Posterior cingulate gyrus (tissue), 11 donors: ENCODE results near the gene SERPINA4.
"Not testable (repeated sequence)": the region's sequence is repeated elsewhere in the genome, so short reads cannot be mapped to it uniquely, and the experiment has no call there.

Experiments
- DNase-seq, 10 donors: peaks; one replicate each; pipeline versions ENCODE4 v3.0.0 to v3.0.0-alpha.2; 2020 to 2021; ENCODE audit warnings: mixed read lengths in 3 of 10
- intact Hi-C: fragments of 100-400 bp; cut with DNase I; formaldehyde crosslinking; loops from one replicate; pipeline ENCODE4 v1.15.1; 2023

The SERPINA4 gene

GRCh38 chr14:94584591-94585280 is 23.5 kb downstream of the SERPINA4 start:
- DNase-seq = no peak

DNA sequence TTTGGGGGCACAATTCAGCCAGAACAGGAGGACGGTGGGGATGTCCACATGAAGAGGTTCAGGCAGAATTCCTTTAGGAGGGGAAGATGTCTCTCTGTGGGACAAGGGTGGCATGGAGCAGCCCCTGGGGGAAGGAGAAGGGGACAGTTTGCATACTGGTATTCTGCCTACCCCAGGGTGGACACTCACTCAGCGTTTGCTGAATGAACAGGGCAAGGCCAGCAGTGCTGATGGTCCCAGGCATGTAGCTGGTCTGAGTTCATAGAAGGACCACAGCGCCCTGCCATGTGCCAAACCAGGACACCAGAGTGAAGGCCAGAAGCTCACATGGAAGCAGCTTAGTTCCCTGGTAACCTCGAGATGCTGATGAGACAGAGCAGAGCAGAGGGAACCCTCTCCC is 25.4 kb downstream of the SERPINA4 start:
- DNase-seq = peak in 1 of 10 donors; percentile 9
- intact Hi-C loops = no loop called here

More at GRCh38 chr14:94584591-94585280, 23.5 kb downstream of the SERPINA4 start:
- intact Hi-C loops = no loop called here

DNA sequence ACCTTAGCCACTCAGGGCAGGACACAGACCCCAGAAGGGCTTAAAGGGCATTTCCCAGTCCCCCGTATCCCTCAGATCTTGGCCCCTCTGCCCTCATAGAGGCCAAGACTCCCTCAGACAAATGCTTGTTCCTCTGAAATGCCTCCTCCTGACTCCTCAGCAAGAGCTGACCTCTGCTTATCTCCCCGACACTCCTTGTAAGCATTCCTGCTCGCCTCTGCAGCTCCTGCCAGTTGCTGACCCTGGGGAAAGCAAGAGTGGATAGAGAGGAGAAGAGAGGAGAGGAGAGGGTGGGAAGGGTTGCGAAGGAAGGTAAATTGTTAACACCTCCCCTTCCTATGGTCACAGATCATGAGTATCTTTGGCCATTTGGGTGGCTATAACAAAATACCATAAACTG is 27.1 kb downstream of the SERPINA4 start:
- peak in 1 of 10 donors; percentile 10 for DNase-seq
- intact Hi-C loops = no loop called here

DNA sequence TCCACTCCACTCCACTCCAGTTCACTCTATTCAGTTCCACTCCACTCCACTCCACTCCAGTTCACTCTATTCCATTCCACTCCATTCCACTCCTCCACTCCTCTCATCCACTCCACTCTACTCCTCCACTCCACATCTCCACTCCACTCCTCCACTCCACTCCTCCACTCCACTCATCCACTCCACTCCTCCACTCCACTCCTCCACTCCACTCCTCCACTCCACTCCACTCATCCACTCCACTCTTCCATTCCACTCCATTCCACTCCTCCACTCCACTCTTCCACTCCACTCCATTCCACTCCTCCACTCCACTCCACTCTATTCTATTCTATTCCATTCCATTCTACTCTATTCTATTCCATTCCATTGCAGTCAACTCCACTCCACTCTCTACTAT is 29.8 kb downstream of the SERPINA4 start:
- DNase-seq = no peak
- intact Hi-C loops = no loop called here

DNA sequence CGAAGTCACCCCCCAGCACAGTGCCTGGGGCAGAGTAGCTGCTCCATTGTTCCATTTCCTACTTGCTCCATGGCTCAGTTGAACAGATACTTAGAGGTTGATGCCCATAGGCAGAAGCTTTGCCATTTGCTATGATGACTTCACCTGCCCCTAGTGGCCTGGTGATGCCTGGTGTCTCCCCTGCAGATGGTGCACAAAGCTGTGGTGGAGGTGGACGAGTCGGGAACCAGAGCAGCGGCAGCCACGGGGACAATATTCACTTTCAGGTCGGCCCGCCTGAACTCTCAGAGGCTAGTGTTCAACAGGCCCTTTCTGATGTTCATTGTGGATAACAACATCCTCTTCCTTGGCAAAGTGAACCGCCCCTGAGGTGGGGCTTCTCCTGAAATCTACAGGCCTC is 30.6 kb downstream of the SERPINA4 start:
- DNase-seq = peak in 2 of 10 donors; percentile 35 to 51
- intact Hi-C loops = no loop called here

DNA sequence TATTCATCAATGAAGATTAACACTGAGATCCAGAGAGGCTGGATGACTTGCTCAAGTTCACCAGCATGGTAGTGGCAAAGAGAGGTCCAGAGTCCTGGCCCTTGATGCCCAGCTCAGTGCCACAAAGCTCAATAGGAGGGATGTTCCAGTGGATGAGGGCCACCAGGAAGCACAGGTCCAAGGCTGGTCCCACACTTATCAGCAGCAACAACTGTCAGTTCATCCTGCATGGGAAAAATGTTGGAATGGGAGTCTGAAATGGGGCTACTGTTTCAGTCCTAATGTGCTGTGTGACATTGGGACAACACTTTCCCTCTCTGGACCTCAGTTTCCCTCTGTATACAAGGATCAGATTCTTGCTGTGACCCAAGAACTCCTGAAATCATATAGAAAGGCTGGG is 31.2 kb downstream of the SERPINA4 start:
- intact Hi-C loops = no loop called here
- DNase-seq = peak in 2 of 10 donors; percentile 13 to 16

- DNase-seq = peak in 2 of 10 donors; percentile 39 to 59
- intact Hi-C loops = no loop called here
Measured at GRCh38 chr14:94593376-94593748, 32.1 kb downstream of the SERPINA4 start.

GRCh38 chr14:94593749-94594431 is 32.6 kb downstream of the SERPINA4 start:
- DNase-seq = peak in 2 of 10 donors; percentile 7 to 60
- intact Hi-C loops = no loop called here

GRCh38 chr14:94594441-94594840 is 33.2 kb downstream of the SERPINA4 start:
- peak in 2 of 10 donors; percentile 38 to 45 for DNase-seq
- intact Hi-C loops = no loop called here

- peak in 2 of 10 donors; percentile 2 to 31 for DNase-seq
- intact Hi-C loops = no loop called here
Measured at GRCh38 chr14:94595912-94596311, 34.7 kb downstream of the SERPINA4 start.

GRCh38 chr14:94596361-94596760 is 35.1 kb downstream of the SERPINA4 start:
- DNase-seq = peak in 2 of 10 donors; percentile 13 to 56
- intact Hi-C loops = no loop called here

- intact Hi-C loops = no loop called here
- peak in 2 of 10 donors; percentile 64 to 67 for DNase-seq
Measured at GRCh38 chr14:94597788-94598187, 36.5 kb downstream of the SERPINA4 start.

- intact Hi-C loops = no loop called here
- DNase-seq = peak in 2 of 10 donors; percentile 55 to 61
Measured at GRCh38 chr14:94598506-94598815, 37.2 kb downstream of the SERPINA4 start.

DNA sequence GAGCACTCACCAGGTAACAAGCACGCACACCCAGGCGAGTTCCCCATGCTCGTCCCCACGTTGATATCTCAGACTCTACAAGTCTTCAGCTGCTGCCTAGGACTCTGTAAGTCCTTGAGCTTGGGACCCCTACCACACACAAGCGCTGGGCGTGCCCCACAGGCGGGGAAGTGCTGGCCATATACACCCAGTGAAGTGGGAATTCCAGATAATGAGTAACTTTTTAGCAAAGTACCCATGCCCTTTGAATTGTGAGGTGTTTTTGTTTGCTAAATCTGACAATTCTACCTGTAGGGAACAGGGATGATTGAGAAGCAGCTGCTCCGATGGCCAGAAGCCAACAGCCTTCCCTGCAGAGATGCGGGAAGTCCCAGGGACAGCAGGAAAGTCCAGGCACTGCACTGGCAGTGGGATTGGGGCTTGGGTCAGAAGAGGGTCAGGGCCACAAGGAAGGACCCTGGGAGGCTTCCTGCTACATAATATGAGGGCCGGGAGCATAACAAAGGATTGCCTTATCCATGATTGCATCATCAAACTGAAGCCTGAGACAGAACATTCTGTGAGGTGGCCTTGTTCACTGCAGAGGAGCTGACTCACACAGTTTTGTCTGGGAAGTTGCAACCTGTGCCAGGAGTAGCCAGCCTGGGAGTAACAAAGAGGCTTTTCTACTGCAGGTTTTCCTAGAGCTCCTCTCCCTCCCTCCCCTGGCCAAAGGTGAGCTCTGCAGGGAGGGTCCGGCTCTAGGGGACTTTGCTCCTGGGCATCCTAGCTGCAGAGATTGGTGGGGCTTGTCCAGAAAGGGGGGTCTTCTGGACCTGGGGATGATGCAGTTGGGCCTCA is 37.8 kb downstream of the SERPINA4 start:
- peak; percentile 53 to 91 (median 68) for DNase-seq
- intact Hi-C loops = no loop called here

GRCh38 chr14:94599656-94600004 is 38.4 kb downstream of the SERPINA4 start:
- intact Hi-C loops = no loop called here
- DNase-seq = peak in 2 of 10 donors; percentile 41 to 75

DNA sequence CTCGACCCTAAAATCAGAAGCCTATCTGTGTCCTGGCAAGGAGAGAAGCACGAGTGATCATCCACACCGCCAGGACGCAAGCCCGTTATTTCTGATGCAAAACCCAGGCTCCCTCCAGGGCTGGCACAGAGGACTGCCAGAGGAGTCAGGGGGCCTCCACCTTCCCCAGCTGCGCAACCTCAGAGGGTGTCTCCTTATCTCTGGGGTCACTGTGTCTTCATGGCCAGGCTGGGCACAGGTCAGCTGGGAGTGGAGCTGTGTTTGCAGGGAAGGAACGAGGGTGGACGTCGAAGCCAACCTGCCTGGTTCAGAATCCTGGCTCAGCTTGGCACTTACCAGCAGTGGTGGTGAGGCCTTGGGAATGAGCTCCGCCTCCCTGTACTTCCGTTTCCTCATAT is 38.9 kb downstream of the SERPINA4 start:
- peak in 2 of 10 donors; percentile 64 to 75 for DNase-seq
- intact Hi-C loops = no loop called here

- intact Hi-C loops = no loop called here
- peak; percentile 31 to 95 (median 70) for DNase-seq
Measured at GRCh38 chr14:94601884-94602391, 40.7 kb downstream of the SERPINA4 start.

GRCh38 chr14:94602722-94603121 is 41.5 kb downstream of the SERPINA4 start:
- peak in 2 of 10 donors; percentile 18 to 53 for DNase-seq
- intact Hi-C loops = no loop called here

GRCh38 chr14:94605361-94605760 is 44.1 kb downstream of the SERPINA4 start:
- DNase-seq = no peak
- intact Hi-C loops = no loop called here

DNA sequence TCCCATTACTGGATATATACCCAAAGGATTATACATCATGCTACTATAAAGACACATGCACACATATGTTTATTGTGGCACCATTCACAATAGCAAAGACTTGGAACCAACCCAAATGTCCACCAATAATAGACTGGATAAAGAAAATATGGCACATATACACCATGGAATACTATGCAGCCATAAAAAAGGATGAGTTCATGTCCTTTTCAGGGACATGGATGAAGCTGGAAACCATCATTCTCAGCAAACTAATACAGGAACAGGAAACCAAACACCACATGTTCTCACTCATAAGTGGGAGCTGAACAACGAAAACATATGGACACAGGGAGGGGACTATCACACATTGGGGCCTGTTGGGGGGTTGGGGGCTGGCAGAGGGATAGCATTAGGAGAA is 47.7 kb downstream of the SERPINA4 start:
- intact Hi-C loops = not testable (repeated sequence)

GRCh38 chr14:94611179-94611578 is 49.9 kb downstream of the SERPINA4 start:
- intact Hi-C loops = no loop called here
- DNase-seq = peak in 2 of 10 donors; percentile 13 to 46

More for the DNA sequence above, 47.7 kb downstream of the SERPINA4 start:
- DNase-seq = peak in 1 of 10 donors; percentile 7
